ENCODE data around the gene TM7SF3.
A peak's percentile ranks its signal among the peaks of the same experiment; 100 is the strongest.
"Not testable (repeated sequence)": the region's sequence is repeated elsewhere in the genome, so short reads cannot be mapped to it uniquely, and the experiment has no call there.

The TM7SF3 gene

DNA sequence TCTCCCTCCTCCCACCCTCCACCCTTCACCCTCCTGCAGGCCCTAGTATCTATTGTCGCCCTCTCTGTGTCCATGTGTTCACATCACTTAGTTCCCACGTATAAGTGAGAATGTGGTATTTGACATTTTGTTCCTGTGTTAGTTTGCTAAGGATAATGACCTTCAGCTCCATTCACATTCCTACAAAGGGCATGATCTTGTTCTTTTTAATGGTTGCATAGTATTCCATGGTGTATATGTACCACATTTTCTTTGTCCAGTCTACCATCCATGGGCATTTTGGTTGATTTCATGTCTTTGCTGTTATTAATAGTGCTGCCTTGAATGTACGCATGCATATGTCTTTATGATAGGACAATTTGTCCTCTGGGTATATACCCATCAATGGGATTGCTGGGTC lies 38.6 kb upstream of the TM7SF3 start:
- TF ChIP-seq, protein P1, sequence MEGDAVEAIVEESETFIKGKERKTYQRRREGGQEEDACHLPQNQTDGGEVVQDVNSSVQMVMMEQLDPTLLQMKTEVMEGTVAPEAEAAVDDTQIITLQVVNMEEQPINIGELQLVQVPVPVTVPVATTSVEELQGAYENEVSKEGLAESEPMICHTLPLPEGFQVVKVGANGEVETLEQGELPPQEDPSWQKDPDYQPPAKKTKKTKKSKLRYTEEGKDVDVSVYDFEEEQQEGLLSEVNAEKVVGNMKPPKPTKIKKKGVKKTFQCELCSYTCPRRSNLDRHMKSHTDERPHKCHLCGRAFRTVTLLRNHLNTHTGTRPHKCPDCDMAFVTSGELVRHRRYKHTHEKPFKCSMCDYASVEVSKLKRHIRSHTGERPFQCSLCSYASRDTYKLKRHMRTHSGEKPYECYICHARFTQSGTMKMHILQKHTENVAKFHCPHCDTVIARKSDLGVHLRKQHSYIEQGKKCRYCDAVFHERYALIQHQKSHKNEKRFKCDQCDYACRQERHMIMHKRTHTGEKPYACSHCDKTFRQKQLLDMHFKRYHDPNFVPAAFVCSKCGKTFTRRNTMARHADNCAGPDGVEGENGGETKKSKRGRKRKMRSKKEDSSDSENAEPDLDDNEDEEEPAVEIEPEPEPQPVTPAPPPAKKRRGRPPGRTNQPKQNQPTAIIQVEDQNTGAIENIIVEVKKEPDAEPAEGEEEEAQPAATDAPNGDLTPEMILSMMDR (IDR thresholded peaks at IDR 0.05; ENCODE audit: low read depth, low read length), result no peak
- DNase-seq (ENCODE audit: low read depth, low spot score), result no peak
- no peak overlapping the region for H3K4me3 ChIP-seq (ENCODE audit: low read depth, low read length)
- in situ Hi-C loops (cut with HindIII; ENCODE audit: low sequenced_read_pairs), result no loop called here

DNA sequence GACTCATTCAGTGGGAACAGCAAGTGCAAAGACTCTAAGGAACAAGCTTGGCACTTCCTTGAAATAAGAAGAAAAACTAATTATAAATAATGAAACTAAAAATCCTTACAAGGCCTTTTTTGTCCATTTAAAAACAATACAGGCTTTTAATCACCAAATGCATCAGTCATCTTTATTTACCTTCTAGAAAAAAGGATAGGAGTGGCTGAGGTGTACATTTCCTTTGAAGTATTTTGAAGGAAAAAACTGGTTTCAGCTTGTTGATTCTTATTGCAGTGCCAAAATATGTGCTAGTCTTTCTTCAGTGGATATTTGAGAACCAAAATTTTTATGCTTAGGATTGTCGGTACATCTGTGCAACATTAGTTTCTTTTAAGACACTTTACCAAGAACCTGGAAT lies 38.0 kb upstream of the TM7SF3 start:
- TF ChIP-seq, protein P1 (IDR thresholded peaks at IDR 0.05; ENCODE audit: low read depth, low read length), result no peak
- in situ Hi-C loops (cut with HindIII; ENCODE audit: low sequenced_read_pairs), result no loop called here
- no peak for DNase-seq (ENCODE audit: low read depth, low spot score)
- H3K4me3 ChIP-seq (ENCODE audit: low read depth, low read length), result no peak overlapping the region

DNA sequence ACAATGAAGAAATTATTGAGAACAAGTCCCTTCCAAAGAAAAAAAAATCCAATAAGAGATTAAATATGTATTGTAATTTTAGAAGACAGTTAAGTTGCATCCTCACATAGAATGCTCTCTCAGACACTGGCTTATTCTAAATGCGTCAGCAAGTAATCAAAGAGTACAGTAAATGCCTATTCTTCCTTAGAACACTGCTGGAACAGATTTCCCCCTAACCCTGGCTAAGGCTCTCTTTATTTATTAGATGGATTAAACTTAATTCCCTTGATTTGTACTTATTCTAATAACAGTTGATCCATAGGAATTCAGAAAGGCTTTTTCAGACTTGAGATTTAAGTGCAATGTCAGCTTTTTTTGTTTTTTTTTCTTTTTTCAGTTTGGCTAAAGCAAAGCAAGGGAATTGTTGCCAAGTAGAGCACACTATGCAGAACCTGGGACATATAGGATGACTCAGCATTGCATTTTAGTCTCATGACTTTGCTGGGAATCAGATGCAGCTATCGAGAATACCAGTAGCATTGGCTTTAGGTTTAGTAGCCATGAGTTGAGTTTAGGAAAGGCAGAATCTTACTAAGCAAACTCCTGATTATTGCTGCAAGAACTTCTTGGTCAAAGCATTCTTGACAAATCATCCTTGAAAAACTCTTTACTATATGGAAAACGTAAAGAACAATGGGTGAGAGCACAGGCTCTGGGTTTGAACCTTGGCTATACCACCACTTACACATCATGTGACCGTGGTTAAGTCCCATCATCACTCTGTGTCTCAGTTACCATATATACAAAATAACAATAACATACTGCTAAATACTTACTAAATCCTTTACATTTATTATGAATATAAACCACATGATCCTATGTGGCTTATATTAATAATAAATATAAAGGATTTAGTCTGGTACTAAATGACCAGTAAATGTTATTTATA lies 34.9 kb upstream of the TM7SF3 start:
- in situ Hi-C loops (cut with HindIII; ENCODE audit: low sequenced_read_pairs), result no loop called here
- no peak overlapping the region for H3K4me3 ChIP-seq (ENCODE audit: low read depth, low read length)
- TF ChIP-seq, protein P1 (IDR thresholded peaks at IDR 0.05; ENCODE audit: low read depth, low read length), result no peak
- peak; percentile 74 for DNase-seq (ENCODE audit: low read depth, low spot score)

DNA sequence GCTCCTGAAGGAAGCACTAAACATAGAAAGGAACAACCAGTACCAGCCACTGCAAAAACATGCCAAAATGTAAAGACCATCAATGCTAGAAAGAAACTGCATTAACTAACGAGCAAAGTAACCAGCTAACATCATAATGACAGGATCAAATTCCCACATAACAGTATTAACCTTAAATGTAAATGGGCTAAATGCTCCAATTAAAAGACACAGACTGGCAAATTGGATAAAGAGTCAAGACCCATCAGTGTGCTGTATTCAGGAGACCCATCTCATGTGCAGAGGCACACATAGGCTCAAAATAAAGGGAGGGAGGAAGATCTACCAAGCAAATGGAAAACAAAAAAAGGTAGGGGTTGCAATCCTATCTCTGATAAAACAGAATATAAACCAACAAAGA lies 27.8 kb upstream of the TM7SF3 start:
- in situ Hi-C loops (cut with HindIII; ENCODE audit: low sequenced_read_pairs); H3K4me3 ChIP-seq (ENCODE audit: low read depth, low read length); DNase-seq (ENCODE audit: low read depth, low spot score): not testable (repeated sequence)

DNA sequence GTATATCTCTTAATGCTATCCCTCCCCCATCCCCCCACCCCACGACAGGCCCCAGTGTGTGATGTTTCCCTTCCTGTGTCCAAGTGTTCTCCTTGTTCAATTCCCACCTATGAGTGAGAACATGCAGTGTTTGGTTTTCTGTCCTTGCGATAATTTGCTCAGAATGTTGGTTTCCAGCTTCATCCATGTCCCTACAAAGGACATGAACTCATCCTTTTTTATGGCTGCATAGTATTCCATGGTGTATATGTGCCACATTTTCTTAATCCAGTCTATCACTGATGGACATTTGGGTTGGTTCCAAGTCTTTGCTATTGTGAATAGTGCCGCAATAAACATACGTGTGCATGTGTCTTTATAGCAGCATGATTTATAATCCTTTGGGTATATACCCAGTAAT lies 26.5 kb upstream of the TM7SF3 start:
- in situ Hi-C loops (cut with HindIII; ENCODE audit: low sequenced_read_pairs); H3K4me3 ChIP-seq (ENCODE audit: low read depth, low read length); DNase-seq (ENCODE audit: low read depth, low spot score): not testable (repeated sequence)

DNA sequence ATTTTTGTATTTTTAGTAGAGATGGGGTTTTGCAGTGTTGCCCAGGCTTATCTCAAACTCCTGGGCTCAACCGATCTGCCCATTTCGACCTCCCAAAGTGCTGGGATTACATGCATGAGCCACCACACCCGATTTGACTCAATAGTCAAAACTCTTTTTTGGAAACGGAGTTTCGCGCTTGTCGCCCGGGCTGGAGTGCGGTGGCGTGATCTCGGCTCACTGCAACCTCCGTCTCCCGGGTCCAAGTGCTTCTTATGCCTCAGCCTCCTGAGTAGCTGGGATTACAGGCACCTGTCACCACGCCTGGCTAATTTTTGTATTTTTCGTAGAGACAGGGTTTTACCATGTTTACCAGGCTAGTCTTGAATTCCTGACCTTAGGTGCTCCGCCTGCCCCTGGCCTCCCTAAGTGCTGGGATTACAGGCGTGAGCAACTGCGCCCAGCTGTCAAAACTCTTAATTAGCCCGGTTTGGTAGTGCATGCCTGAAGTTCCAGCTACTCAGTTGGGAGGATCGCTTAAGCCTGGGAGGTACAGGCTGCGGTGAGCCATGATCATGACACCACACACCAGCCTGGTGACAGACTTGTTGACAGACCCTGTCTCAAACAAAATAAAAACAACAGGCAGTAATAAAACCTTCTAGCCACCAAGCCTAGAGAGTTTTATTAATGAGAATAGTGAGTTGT lies 20.6 kb upstream of the TM7SF3 start:
- in situ Hi-C loops (cut with HindIII; ENCODE audit: low sequenced_read_pairs), result no loop called here
- H3K4me3 ChIP-seq (ENCODE audit: low read depth, low read length), result no peak overlapping the region
- DNase-seq (ENCODE audit: low read depth, low spot score), result no peak
- TF ChIP-seq, protein P1 (IDR thresholded peaks at IDR 0.05; ENCODE audit: low read depth, low read length), result no peak

DNA sequence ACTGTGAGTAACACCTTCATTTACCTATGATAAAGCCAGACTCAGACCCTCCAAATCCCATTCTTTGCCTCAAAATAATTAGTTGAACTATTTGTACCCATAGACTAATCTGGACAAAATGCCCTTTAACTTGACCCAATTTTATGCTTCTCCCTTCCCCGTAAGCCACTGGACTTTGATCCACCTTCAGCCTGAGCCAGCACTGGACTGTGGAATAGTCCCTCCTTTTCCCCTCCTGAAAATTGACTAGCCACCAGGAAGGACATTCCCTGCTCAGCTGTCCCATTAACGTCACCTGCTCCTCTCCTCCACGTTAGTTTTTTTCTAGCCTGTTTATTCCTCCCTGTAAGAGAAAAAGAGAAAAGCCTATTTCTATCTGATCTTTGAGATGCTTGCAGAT lies 18.5 kb upstream of the TM7SF3 start:
- no peak overlapping the region for H3K4me3 ChIP-seq (ENCODE audit: low read depth, low read length)
- in situ Hi-C loops (cut with HindIII; ENCODE audit: low sequenced_read_pairs), result no loop called here
- TF ChIP-seq, protein P1 (IDR thresholded peaks at IDR 0.05; ENCODE audit: low read depth, low read length), result no peak
- no peak for DNase-seq (ENCODE audit: low read depth, low spot score)
